K562 (cell line): ENCODE results near the gene GNAI3. TPM values are rescaled to one million over a fixed set of nuclear protein-coding genes. Genes with fewer than 3 reads are reported as not detected.

Source experiments
- ESRRA ChIP-seq: fragments of 450-650 bp; IDR thresholded peaks from 2 replicates; pipeline ENCODE4 v1.6.1; 2014; ENCODE audit warnings: low read depth, mild to moderate bottlenecking, moderate library complexity, borderline replicate concordance
- FOXK2 ChIP-seq, 2 experiments: fragments of 450-650 bp; IDR thresholded peaks in 1 of 2; conservative IDR thresholded peaks in 1 of 2; 2 replicates each; pipeline ENCODE4 v1.6.1; 2016; ENCODE audit warnings: low read depth in 2 of 2, mild to moderate bottlenecking in 1 of 2
- FOXM1 ChIP-seq, 2 experiments: fragments of 450-650 bp in 1 of 2; sonication (generic) in 1 of 2; formaldehyde crosslinking in 1 of 2; IDR thresholded peaks; 2 replicates each; pipeline versions ENCODE4 v1.6.1 to v1.9.0; 2017 to 2022; ENCODE audit warnings: low read depth in 2 of 2, mild to moderate bottlenecking in 2 of 2, missing genetic modification reagents in 1 of 2, moderate library complexity in 1 of 2
- HMBOX1 ChIP-seq: sonication (generic); IDR thresholded peaks from 2 replicates; pipeline ENCODE4 v1.6.1; 2016
- HNRNPK ChIP-seq: fragments of 200-400 bp; formaldehyde crosslinking; IDR thresholded peaks from one replicate; pipeline ENCODE4 v1.6.1; 2018; ENCODE audit warnings: mild to moderate bottlenecking, low read depth, low read length; ENCODE audit not compliant: poor library complexity, severe bottlenecking
- MTF1 ChIP-seq: fragments of 250-450 bp; sonication (Bioruptor Pico); IDR thresholded peaks from 2 replicates; pipeline ENCODE4 v1.9.0; 2021; ENCODE audit warnings: moderate library complexity, mild to moderate bottlenecking, inconsistent platforms, borderline replicate concordance
- NR4A1 ChIP-seq, 2 experiments: fragments of 250-450 bp in 1 of 2; fragments of 450-650 bp in 1 of 2; sonication (Bioruptor Pico) in 1 of 2; IDR thresholded peaks; 2 replicates each; pipeline versions ENCODE4 v1.4.0 to v1.6.1; 2016 to 2020; ENCODE audit warnings: mild to moderate bottlenecking in 2 of 2, missing compliant biosample characterization in 1 of 2, missing genetic modification characterization in 1 of 2, moderate library complexity in 1 of 2
- PHB2 ChIP-seq: fragments of 450-650 bp; IDR thresholded peaks from 2 replicates; pipeline ENCODE4 v1.6.1; 2017; ENCODE audit warnings: low read depth
- POLR2B ChIP-seq: fragments of 450-650 bp; IDR thresholded peaks from 2 replicates; pipeline ENCODE4 v1.6.1; 2018; ENCODE audit warnings: low read depth; ENCODE audit not compliant: partially characterized antibody
- POLR2H ChIP-seq: IDR thresholded peaks from 2 replicates; pipeline ENCODE4 v1.6.1; 2016; ENCODE audit warnings: missing genetic modification characterization, low read depth, mild to moderate bottlenecking, control low read depth, missing compliant biosample characterization, moderate library complexity
- PURB ChIP-seq: sonication (generic); formaldehyde crosslinking; IDR thresholded peaks from 2 replicates; pipeline ENCODE4 v1.9.0; 2021; ENCODE audit warnings: low read depth, mild to moderate bottlenecking, missing genetic modification reagents
- SIN3A ChIP-seq, 2 experiments: fragments of 150-350 bp in 1 of 2; IDR thresholded peaks; 2 replicates each; pipeline ENCODE4 v1.6.1; 2011 to 2016; ENCODE audit warnings: borderline replicate concordance in 2 of 2, low read depth in 2 of 2, low read length in 2 of 2, mild to moderate bottlenecking in 2 of 2, moderate library complexity in 2 of 2; ENCODE audit not compliant: control insufficient read depth in 1 of 2
- SUPT5H ChIP-seq: fragments of 450-650 bp; IDR thresholded peaks from 2 replicates; pipeline ENCODE4 v1.6.1; 2016
- UBTF ChIP-seq, 2 experiments: IDR thresholded peaks; 2 replicates each; pipeline ENCODE4 v1.6.1; 2012; ENCODE audit warnings: improper control_type of control experiment in 2 of 2, low read depth in 2 of 2, low read length in 2 of 2, borderline replicate concordance in 1 of 2
- ZNF354B ChIP-seq: fragments of 250-450 bp; sonication (Bioruptor Pico); IDR thresholded peaks from 2 replicates; pipeline ENCODE4 v1.4.0; 2020
- polyA plus RNA-seq, 8 experiments: library from polyadenylated mRNA; depleted of rRNA in 4 of 8; stranded (reverse) in 5 of 8; unstranded in 3 of 8; fragments of >200 nt; fragmentation: Nextera tagmentation in 2 of 8; fragmentation: Illumina TruSeq in 1 of 8; extraction: Ambion mirVana in 2 of 8; extraction: Trizol in 1 of 8; gene quantifications; 2 replicates each; pipeline versions ENCODE4 v1.2.1 to v1.2.3, GENCODE V29; 2011 to 2014; ENCODE audit warnings: inconsistent platforms in 1 of 8, missing spikeins in 1 of 8
- total RNA-seq, 7 experiments: library from RNA; depleted of rRNA in 6 of 7; stranded (reverse); fragments of >200 nt in 6 of 7; fragmentation: Illumina TruSeq in 2 of 7; extraction: Trizol in 2 of 7; gene quantifications; 2 replicates each; pipeline versions ENCODE4 v1.2.1 to v1.2.3, GENCODE V29; 2011 to 2021; ENCODE audit warnings: low replicate concordance in 1 of 7
- TF ChIP-seq, protein P1 (sequence below): fragments of 250-450 bp; sonication (Bioruptor Pico); IDR thresholded peaks from 2 replicates; pipeline ENCODE4 v1.5.0; 2022; ENCODE audit warnings: mild to moderate bottlenecking
- TF ChIP-seq, protein P2 (sequence below): fragments of 450-650 bp; IDR thresholded peaks from 2 replicates; pipeline ENCODE4 v1.6.1; 2016; ENCODE audit warnings: borderline replicate concordance

The GNAI3 gene
- total and polyA plus RNA-seq, 9 of the 15 experiments (the other 6 are each of a cell fraction or from before 2014, with no cell fraction given) = 6.3 to 13.2 (median 8.9) TPM

DNA sequence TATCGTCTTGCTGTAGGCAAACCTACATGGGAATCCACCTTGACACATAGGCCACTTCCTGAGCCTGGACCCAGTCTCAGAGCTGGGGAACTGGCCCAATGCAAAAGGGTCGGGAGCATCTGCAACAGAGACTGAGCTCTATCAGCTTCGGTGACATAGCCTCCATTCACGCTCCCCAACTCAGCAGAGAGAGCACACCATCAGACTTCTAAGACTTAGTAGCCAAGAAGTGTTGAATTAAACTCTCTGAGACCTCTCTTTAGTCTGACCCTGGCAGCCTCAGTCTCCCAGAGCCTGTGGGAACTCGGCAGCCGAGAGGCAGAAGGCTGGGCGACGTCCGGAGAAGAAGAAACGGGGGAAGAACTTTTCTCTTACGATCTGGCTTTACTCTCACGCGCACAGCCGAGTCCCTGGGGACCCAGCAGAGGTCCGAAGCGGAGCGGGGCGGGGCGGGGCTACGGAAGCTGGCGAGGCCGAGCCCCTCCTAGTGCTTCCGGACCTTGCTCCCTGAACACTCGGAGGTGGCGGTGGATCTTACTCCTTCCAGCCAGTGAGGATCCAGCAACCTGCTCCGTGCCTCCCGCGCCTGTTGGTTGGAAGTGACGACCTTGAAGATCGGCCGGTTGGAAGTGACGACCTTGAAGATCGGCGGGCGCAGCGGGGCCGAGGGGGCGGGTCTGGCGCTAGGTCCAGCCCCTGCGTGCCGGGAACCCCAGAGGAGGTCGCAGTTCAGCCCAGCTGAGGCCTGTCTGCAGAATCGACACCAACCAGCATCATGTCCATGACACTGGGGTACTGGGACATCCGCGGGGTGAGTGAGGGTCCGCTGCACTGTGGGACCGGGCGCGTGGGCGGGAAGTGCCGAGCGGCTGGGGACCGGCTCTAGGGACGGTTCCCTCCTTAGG, 107.5 kb downstream of the GNAI3 start, which contains the start of gene GSTM4 (continued):
- TF ChIP-seq, protein P1, sequence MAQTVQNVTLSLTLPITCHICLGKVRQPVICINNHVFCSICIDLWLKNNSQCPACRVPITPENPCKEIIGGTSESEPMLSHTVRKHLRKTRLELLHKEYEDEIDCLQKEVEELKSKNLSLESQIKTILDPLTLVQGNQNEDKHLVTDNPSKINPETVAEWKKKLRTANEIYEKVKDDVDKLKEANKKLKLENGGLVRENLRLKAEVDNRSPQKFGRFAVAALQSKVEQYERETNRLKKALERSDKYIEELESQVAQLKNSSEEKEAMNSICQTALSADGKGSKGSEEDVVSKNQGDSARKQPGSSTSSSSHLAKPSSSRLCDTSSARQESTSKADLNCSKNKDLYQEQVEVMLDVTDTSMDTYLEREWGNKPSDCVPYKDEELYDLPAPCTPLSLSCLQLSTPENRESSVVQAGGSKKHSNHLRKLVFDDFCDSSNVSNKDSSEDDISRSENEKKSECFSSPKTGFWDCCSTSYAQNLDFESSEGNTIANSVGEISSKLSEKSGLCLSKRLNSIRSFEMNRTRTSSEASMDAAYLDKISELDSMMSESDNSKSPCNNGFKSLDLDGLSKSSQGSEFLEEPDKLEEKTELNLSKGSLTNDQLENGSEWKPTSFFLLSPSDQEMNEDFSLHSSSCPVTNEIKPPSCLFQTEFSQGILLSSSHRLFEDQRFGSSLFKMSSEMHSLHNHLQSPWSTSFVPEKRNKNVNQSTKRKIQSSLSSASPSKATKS (CRISPR knock-in tag) = no peak
- TF ChIP-seq FOXM1 (IDR thresholded peaks at IDR 0.05; ENCODE audit: low read depth) = no peak
- 0 out of 2 replicates have a peak, but pooled peaks have one; percentile 84 for TF ChIP-seq FOXM1 (CRISPR knock-in tag; IDR thresholded peaks at IDR 0.05; ENCODE audit: low read depth)
- TF ChIP-seq ESRRA = peak; percentile 100
- no peak for TF ChIP-seq HNRNPK
- TF ChIP-seq NR4A1 (CRISPR knock-in tag; IDR thresholded peaks at IDR 0.05) = no peak
- no peak for TF ChIP-seq NR4A1 (tag; IDR thresholded peaks at IDR 0.05)
- TF ChIP-seq PURB = no peak
- TF ChIP-seq PHB2 = no peak
- TF ChIP-seq, protein P2, sequence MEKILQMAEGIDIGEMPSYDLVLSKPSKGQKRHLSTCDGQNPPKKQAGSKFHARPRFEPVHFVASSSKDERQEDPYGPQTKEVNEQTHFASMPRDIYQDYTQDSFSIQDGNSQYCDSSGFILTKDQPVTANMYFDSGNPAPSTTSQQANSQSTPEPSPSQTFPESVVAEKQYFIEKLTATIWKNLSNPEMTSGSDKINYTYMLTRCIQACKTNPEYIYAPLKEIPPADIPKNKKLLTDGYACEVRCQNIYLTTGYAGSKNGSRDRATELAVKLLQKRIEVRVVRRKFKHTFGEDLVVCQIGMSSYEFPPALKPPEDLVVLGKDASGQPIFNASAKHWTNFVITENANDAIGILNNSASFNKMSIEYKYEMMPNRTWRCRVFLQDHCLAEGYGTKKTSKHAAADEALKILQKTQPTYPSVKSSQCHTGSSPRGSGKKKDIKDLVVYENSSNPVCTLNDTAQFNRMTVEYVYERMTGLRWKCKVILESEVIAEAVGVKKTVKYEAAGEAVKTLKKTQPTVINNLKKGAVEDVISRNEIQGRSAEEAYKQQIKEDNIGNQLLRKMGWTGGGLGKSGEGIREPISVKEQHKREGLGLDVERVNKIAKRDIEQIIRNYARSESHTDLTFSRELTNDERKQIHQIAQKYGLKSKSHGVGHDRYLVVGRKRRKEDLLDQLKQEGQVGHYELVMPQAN = peak; percentile 77; the same call in 1 of the 2 replicates
- no peak for TF ChIP-seq ZNF354B (CRISPR knock-in tag)
- TF ChIP-seq SIN3A (IDR thresholded peaks at IDR 0.05; ENCODE audit: borderline replicate concordance in 2 of 2, control insufficient read depth in 1 of 2, low read depth in 2 of 2, low read length in 2 of 2) = peak; percentile 30 to 52; a peak in 3 of 4 replicates
- peak; percentile 68 for TF ChIP-seq POLR2B
- no peak for TF ChIP-seq MTF1
- TF ChIP-seq POLR2H (tag) = peak; percentile 56; the same call in 1 of the 2 replicates
- peak; percentile 80 for TF ChIP-seq SUPT5H
- no peak for TF ChIP-seq HMBOX1
- 0 out of 4 replicates have a peak, but pooled peaks have one; percentile 27 to 75 for TF ChIP-seq UBTF (IDR thresholded peaks at IDR 0.05; ENCODE audit: borderline replicate concordance in 1 of 2, low read depth in 2 of 2, low read length in 2 of 2)
- no peak; a peak in 1 of 4 replicates for TF ChIP-seq FOXK2 (conservative IDR thresholded peaks at IDR 0.05 in 1 of 2, IDR thresholded peaks at IDR 0.05 in 1 of 2; ENCODE audit: low read depth in 2 of 2)
